ENCODE data around the gene LPIN2.

The LPIN2 gene

GRCh38 chr18:2979129-2979528, 33.8 kb downstream of the LPIN2 start:
- no peak for DNase-seq

GRCh38 chr18:2978661-2979106, 34.3 kb downstream of the LPIN2 start:
- DNase-seq, result no peak

GRCh38 chr18:2978208-2978607, 34.7 kb downstream of the LPIN2 start:
- no peak for DNase-seq

- no peak for DNase-seq
These were observed 36.5 kb downstream of the LPIN2 start for GRCh38 chr18:2976218-2977132.

GRCh38 chr18:2974731-2975130, 38.2 kb downstream of the LPIN2 start:
- DNase-seq, result no peak

- peak; percentile 14 for DNase-seq
These were observed 41.0 kb downstream of the LPIN2 start for GRCh38 chr18:2971741-2972552.

- DNase-seq, result no peak
These were observed 41.9 kb downstream of the LPIN2 start for GRCh38 chr18:2970772-2971659.

- DNase-seq, result no peak
These were observed 42.6 kb downstream of the LPIN2 start for GRCh38 chr18:2970344-2970743.

GRCh38 chr18:2969695-2970094, 43.2 kb downstream of the LPIN2 start:
- no peak for DNase-seq

- no peak for DNase-seq
These were observed 44.3 kb downstream of the LPIN2 start for GRCh38 chr18:2968606-2969005.

- no peak for DNase-seq
These were observed 45.1 kb downstream of the LPIN2 start for GRCh38 chr18:2967820-2968219.

GRCh38 chr18:2967357-2967756, 45.6 kb downstream of the LPIN2 start:
- DNase-seq, result no peak

GRCh38 chr18:2966560-2966959, 46.4 kb downstream of the LPIN2 start:
- no peak for DNase-seq

- no peak for DNase-seq
These were observed 47.1 kb downstream of the LPIN2 start for GRCh38 chr18:2965797-2966196.

- no peak for DNase-seq
These were observed 48.5 kb downstream of the LPIN2 start for GRCh38 chr18:2964361-2965010.
